LNCAP (cell line): ENCODE data around the gene TCAF1.

Experiments used
- TF ChIP-seq, protein P1 (sequence below): fragments of 450-650 bp; IDR thresholded peaks from 2 replicates; pipeline ENCODE4 v1.5.1; 2017; ENCODE audit warnings: mild to moderate bottlenecking

Gene TCAF1

GRCh38 chr7:143901332-143901667 is 676 bp downstream of the TCAF1 start:
- TF ChIP-seq, protein P1, sequence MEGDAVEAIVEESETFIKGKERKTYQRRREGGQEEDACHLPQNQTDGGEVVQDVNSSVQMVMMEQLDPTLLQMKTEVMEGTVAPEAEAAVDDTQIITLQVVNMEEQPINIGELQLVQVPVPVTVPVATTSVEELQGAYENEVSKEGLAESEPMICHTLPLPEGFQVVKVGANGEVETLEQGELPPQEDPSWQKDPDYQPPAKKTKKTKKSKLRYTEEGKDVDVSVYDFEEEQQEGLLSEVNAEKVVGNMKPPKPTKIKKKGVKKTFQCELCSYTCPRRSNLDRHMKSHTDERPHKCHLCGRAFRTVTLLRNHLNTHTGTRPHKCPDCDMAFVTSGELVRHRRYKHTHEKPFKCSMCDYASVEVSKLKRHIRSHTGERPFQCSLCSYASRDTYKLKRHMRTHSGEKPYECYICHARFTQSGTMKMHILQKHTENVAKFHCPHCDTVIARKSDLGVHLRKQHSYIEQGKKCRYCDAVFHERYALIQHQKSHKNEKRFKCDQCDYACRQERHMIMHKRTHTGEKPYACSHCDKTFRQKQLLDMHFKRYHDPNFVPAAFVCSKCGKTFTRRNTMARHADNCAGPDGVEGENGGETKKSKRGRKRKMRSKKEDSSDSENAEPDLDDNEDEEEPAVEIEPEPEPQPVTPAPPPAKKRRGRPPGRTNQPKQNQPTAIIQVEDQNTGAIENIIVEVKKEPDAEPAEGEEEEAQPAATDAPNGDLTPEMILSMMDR: no peak

DNA sequence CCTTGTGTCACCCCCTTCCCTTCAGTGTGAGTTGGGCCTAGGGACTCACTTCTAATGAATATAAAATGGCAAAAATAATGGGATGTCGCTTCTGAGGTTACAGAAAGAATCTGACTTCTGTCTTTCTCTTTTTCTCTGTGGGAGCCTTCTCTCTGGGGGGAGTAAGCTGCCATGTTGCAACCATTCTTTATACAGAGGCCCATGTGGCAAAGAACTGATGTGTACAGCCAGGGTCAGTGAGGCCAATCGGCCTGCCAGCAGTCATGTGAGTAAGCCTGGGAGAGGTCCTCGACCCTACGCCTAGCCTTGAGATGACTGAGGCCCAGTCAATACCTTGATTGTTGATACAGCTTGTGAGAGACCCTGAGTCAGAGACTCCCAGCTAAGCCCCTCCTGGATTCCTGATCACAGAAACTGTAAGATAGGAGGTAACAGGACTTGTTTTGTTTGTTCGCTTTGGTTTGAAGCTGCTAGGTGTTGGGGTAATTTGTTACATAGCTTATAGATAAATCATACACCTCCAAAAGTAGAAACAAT is 1.7 kb downstream of the TCAF1 start:
- TF ChIP-seq, protein P1: no peak

GRCh38 chr7:143898810-143899209 is 3.2 kb downstream of the TCAF1 start:
- TF ChIP-seq, protein P1: no peak

DNA sequence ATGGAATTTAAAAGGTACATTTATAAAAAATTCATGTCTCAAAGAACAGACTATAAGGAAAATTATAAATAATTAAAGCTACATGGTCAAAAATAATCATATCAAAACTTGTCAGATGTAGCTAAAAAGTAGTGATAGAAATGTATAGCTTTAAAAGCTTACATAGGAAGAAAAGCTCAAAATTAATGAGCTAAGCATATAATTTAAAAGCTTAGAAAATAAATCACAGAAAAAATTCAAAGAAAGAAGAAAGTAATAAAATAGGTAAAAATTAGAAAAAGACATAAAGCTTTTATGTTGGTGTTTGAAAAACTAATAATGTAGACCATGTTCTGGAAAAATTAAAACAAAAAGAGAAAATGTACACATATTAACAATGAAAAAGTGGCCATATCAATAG is 5.3 kb downstream of the TCAF1 start:
- TF ChIP-seq, protein P1: no peak

- TF ChIP-seq, protein P1: peak; percentile 18; the same call in 1 of the 2 replicates
Measured at GRCh38 chr7:143892527-143893300, 9.3 kb downstream of the TCAF1 start.

DNA sequence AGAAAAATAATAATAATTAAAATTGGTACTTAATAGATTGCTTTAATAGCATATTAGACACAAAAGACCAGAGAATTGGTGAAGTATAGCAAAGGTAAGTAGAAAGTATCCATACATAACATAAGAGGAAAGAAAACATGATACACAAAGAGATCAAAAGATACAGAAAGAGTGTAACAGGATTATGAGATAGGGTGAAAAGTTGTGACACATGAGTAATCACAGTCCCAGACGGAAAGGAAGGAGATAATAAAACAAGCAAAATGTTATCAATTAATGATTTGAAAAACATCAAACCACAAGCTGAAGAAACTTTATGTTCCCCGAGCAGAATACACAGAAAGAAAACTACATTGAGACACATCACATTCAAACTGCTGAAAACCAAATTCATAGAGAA is 10.5 kb downstream of the TCAF1 start:
- TF ChIP-seq, protein P1: no peak

GRCh38 chr7:143890558-143890957 is 11.4 kb downstream of the TCAF1 start:
- TF ChIP-seq, protein P1: no peak
